ENCODE measurements around the gene KCTD20.

The KCTD20 gene

GRCh38 chr6:36422714-36423100 lies 20.1 kb upstream of the KCTD20 start:
- no peak for TF ChIP-seq TAF1 (IDR thresholded peaks at IDR 0.05; ENCODE audit: borderline replicate concordance, insufficient read depth, low read length)
- no peak for TF ChIP-seq FOXP2 (optimal IDR thresholded peaks at IDR 0.05; ENCODE audit: borderline replicate concordance, extremely low read depth, extremely low read length, insufficient read depth)
- no peak for TF ChIP-seq POLR2AphosphoS5 (IDR thresholded peaks at IDR 0.05; ENCODE audit: low read depth, low read length)
- TF ChIP-seq REST (IDR thresholded peaks at IDR 0.05; ENCODE audit: insufficient read depth in 1 of 2, low read depth in 2 of 2, low read length in 2 of 2): no peak
- no peak for TF ChIP-seq SIN3A (IDR thresholded peaks at IDR 0.05; ENCODE audit: borderline replicate concordance, insufficient read depth, low read length)

GRCh38 chr6:36423101-36423824 lies 19.5 kb upstream of the KCTD20 start:
- TF ChIP-seq REST (IDR thresholded peaks at IDR 0.05; ENCODE audit: insufficient read depth in 1 of 2, low read depth in 2 of 2, low read length in 2 of 2) (no peak), FOXP2 (optimal IDR thresholded peaks at IDR 0.05; ENCODE audit: borderline replicate concordance, extremely low read depth, extremely low read length, insufficient read depth) (peak; percentile 58), SIN3A (IDR thresholded peaks at IDR 0.05; ENCODE audit: borderline replicate concordance, insufficient read depth, low read length) (0 out of 2 replicates have a peak, but pooled peaks have one; percentile 30), TAF1 (IDR thresholded peaks at IDR 0.05; ENCODE audit: borderline replicate concordance, insufficient read depth, low read length) (peak; percentile 61; the same call in 1 of the 2 replicates), POLR2AphosphoS5 (IDR thresholded peaks at IDR 0.05; ENCODE audit: low read depth, low read length) (peak; percentile 81)

GRCh38 chr6:36426622-36427021 lies 16.2 kb upstream of the KCTD20 start:
- TF ChIP-seq SIN3A (IDR thresholded peaks at IDR 0.05; ENCODE audit: borderline replicate concordance, insufficient read depth, low read length) (no peak), REST (IDR thresholded peaks at IDR 0.05; ENCODE audit: insufficient read depth in 1 of 2, low read depth in 2 of 2, low read length in 2 of 2) (no peak), FOXP2 (optimal IDR thresholded peaks at IDR 0.05; ENCODE audit: borderline replicate concordance, extremely low read depth, extremely low read length, insufficient read depth) (no peak), TAF1 (IDR thresholded peaks at IDR 0.05; ENCODE audit: borderline replicate concordance, insufficient read depth, low read length) (no peak), POLR2AphosphoS5 (IDR thresholded peaks at IDR 0.05; ENCODE audit: low read depth, low read length) (no peak)

GRCh38 chr6:36428911-36429310 lies 13.9 kb upstream of the KCTD20 start:
- TF ChIP-seq FOXP2 (optimal IDR thresholded peaks at IDR 0.05; ENCODE audit: borderline replicate concordance, extremely low read depth, extremely low read length, insufficient read depth): no peak
- TF ChIP-seq SIN3A (IDR thresholded peaks at IDR 0.05; ENCODE audit: borderline replicate concordance, insufficient read depth, low read length): no peak
- no peak for TF ChIP-seq POLR2AphosphoS5 (IDR thresholded peaks at IDR 0.05; ENCODE audit: low read depth, low read length)
- no peak for TF ChIP-seq REST (IDR thresholded peaks at IDR 0.05; ENCODE audit: insufficient read depth in 1 of 2, low read depth in 2 of 2, low read length in 2 of 2)
- TF ChIP-seq TAF1 (IDR thresholded peaks at IDR 0.05; ENCODE audit: borderline replicate concordance, insufficient read depth, low read length): no peak

All from PFSK-1 (cell line).